K562 (cell line): Measurements from ENCODE around the gene PTPRG. TPM values are rescaled to one million over a fixed set of nuclear protein-coding genes. Genes with fewer than 3 reads are reported as not detected.
A peak's percentile ranks its signal among the peaks of the same experiment; 100 is the strongest.

Experiments used
- ATAC-seq: fragments of 200-7000 bp; cut with Tn5 transposase; 3 replicates; pipeline ENCODE4 v1.9.1; 2020; ENCODE audit warnings: moderate library complexity
- BruUV-seq: library from RNA; stranded (reverse); fragments of 400-500 nt; replicated peaks from 2 replicates; lab custom pipeline; 2021; lab: Mats Ljungman, UMichigan
- CTCF ChIA-PET: fragments of 300-600 bp; formaldehyde crosslinking; extraction: SDS; loops from one replicate; lab custom pipeline; 2021; ENCODE audit warnings: low intra/inter-chr PET ratio; lab: Yijun Ruan, JAX
- POLR2A ChIA-PET: fragments of 300-600, 350-650 bp; sonication (Branson Sonifier 250); formaldehyde crosslinking; extraction: SDS; loops from one replicate; lab custom pipeline; 2021; ENCODE audit warnings: antibody characterized with exemption, inconsistent platforms; lab: Yijun Ruan, JAX
- DNase-seq, 4 experiments: peaks; one replicate each; pipeline versions ENCODE4 v3.0.0 to v3.0.0-alpha.2; 2011 to 2018; ENCODE audit warnings: low spot score in 3 of 4, mixed read lengths in 3 of 4; ENCODE audit errors: extremely low read depth in 1 of 4
- FAIRE-seq: peaks from 2 replicates; lab custom pipeline; 2011; peaks lifted over from hg19 to GRCh38; lab: Jason Lieb, UNC
- H2AFZ ChIP-seq: 2 replicates; pipeline ENCODE4 v1.6.0; 2011; ENCODE audit warnings: low read depth, low read length, control low read depth, inconsistent platforms
- H3K27ac ChIP-seq: fragments of 200-600 bp; 3 replicates; pipeline ENCODE4 v1.8.0; 2011; ENCODE audit warnings: low read depth, mild to moderate bottlenecking, control low read depth, inconsistent platforms, low read length, moderate library complexity, mixed read lengths; ENCODE audit errors: extremely low read depth
- H3K27me3 ChIP-seq, 2 experiments: fragments of 300-600 bp in 1 of 2; 2 replicates in 1 of 2; 3 replicates in 1 of 2; pipeline versions ENCODE4 v1.6.0 to v1.8.0; 2011; ENCODE audit warnings: inconsistent platforms in 2 of 2, low read length in 2 of 2, mild to moderate bottlenecking in 1 of 2, mixed read lengths in 1 of 2, moderate library complexity in 1 of 2; ENCODE audit not compliant: control insufficient read depth in 2 of 2, insufficient read depth in 2 of 2
- H3K36me3 ChIP-seq: fragments of 300-600 bp; 3 replicates; pipeline ENCODE4 v1.8.0; 2011; ENCODE audit warnings: mild to moderate bottlenecking, low read length, inconsistent platforms; ENCODE audit not compliant: control insufficient read depth, insufficient read depth
- H3K4me1 ChIP-seq, 2 experiments: fragments of 200-600 bp in 1 of 2; replicated peaks in 1 of 2; 2 replicates in 1 of 2; 3 replicates in 1 of 2; pipeline versions ENCODE4 v1.5.1 to v1.8.0; 2011; ENCODE audit warnings: inconsistent platforms in 2 of 2, low read length in 2 of 2, mild to moderate bottlenecking in 1 of 2, mixed read lengths in 1 of 2, moderate library complexity in 1 of 2; ENCODE audit not compliant: control insufficient read depth in 2 of 2, insufficient read depth in 2 of 2
- H3K4me2 ChIP-seq: 2 replicates; pipeline ENCODE4 v1.6.1; 2011; ENCODE audit warnings: low read length, control low read depth, inconsistent platforms, mixed read lengths; ENCODE audit not compliant: insufficient read depth
- H3K4me3 ChIP-seq: fragments of 200-600 bp; sonication (generic), shearing (Covaris generic); 2 replicates; pipeline ENCODE4 v1.5.1; 2016; ENCODE audit warnings: control low read depth, inconsistent platforms
- H3K79me2 ChIP-seq: fragments of 200-600 bp; 3 replicates; pipeline ENCODE4 v1.8.0; 2011; ENCODE audit warnings: low read length, inconsistent platforms; ENCODE audit not compliant: control insufficient read depth, insufficient read depth
- H3K9ac ChIP-seq, 2 experiments: 2 replicates each; pipeline versions ENCODE4 v1.6.0 to v1.6.1; 2011; ENCODE audit warnings: low read depth in 2 of 2, low read length in 2 of 2, control low read depth in 1 of 2, inconsistent platforms in 1 of 2, mild to moderate bottlenecking in 1 of 2, mixed read lengths in 1 of 2; ENCODE audit not compliant: insufficient read depth in 1 of 2
- H3K9me1 ChIP-seq: one replicate; pipeline ENCODE4 v1.6.0; 2011; ENCODE audit warnings: inconsistent platforms, mild to moderate bottlenecking, low read length, moderate library complexity; ENCODE audit not compliant: control insufficient read depth, insufficient read depth
- H3K9me3 ChIP-seq: replicated peaks from 2 replicates; pipeline ENCODE4 v1.5.1; 2011; ENCODE audit warnings: low read depth, low read length, inconsistent platforms; ENCODE audit not compliant: control insufficient read depth, insufficient read depth
- H4K20me1 ChIP-seq: replicated peaks from 2 replicates; pipeline ENCODE4 v1.6.1; 2011; ENCODE audit warnings: low read length, inconsistent platforms, mixed read lengths; ENCODE audit not compliant: control insufficient read depth, insufficient read depth
- ETS2 ChIP-seq: IDR thresholded peaks from 2 replicates; pipeline ENCODE4 v1.6.1; 2016; ENCODE audit warnings: borderline replicate concordance, missing genetic modification characterization, mild to moderate bottlenecking, moderate library complexity, missing compliant biosample characterization; ENCODE audit not compliant: poor library complexity, severe bottlenecking
- RFX1 ChIP-seq: fragments of 450-650 bp; IDR thresholded peaks from 2 replicates; pipeline ENCODE4 v1.6.1; 2016; ENCODE audit warnings: mild to moderate bottlenecking, moderate library complexity
- WGBS: fragments of 100-300 bp; shearing (Covaris generic); methylation state at CpG from one replicate; pipeline ENCODE4 v1.1.6; 2016; ENCODE audit warnings: low coverage, mixed read lengths; ENCODE audit not compliant: insufficient coverage; ENCODE audit errors: missing lambda C conversion rate; 5-methylcytosine and 5-hydroxymethylcytosine counted together
- in situ Hi-C: fragments of 300-500 bp; cut with MboI; formaldehyde crosslinking; loops from 4 replicates; pipeline ENCODE4 v1.15.0; 2018; ENCODE audit warnings: inconsistent platforms, mixed read lengths
- intact Hi-C: fragments of 100-400 bp; cut with micrococcal nuclease; formaldehyde crosslinking; loops from 2 replicates; pipeline ENCODE4 v1.14.2; 2022
- polyA plus RNA-seq, 8 experiments: library from polyadenylated mRNA; depleted of rRNA in 4 of 8; stranded (reverse) in 5 of 8; unstranded in 3 of 8; fragments of >200 nt; fragmentation: Nextera tagmentation in 2 of 8; fragmentation: Illumina TruSeq in 1 of 8; extraction: Ambion mirVana in 2 of 8; extraction: Trizol in 1 of 8; gene quantifications; 2 replicates each; pipeline versions ENCODE4 v1.2.1 to v1.2.3, GENCODE V29; 2011 to 2014; ENCODE audit warnings: inconsistent platforms in 1 of 8, missing spikeins in 1 of 8
- total RNA-seq, 7 experiments: library from RNA; depleted of rRNA in 6 of 7; stranded (reverse); fragments of >200 nt in 6 of 7; fragmentation: Illumina TruSeq in 2 of 7; extraction: Trizol in 2 of 7; gene quantifications; 2 replicates each; pipeline versions ENCODE4 v1.2.1 to v1.2.3, GENCODE V29; 2011 to 2021; ENCODE audit warnings: low replicate concordance in 1 of 7
- TF ChIP-seq, protein P1 (sequence below), 3 experiments: fragments of 200-800 bp in 1 of 3; fragments of 250-450 bp in 1 of 3; fragments of 450-650 bp in 1 of 3; sonication (Bioruptor Pico) in 1 of 3; sonication (Bioruptor generic) in 1 of 3; formaldehyde crosslinking in 1 of 3; IDR thresholded peaks; 2 replicates each; pipeline versions ENCODE4 v1.6.1 to v1.8.0; 2016 to 2022; ENCODE audit warnings: mild to moderate bottlenecking in 2 of 3, missing genetic modification characterization in 2 of 3, missing compliant biosample characterization in 1 of 3, moderate library complexity in 1 of 3

PTPRG gene
- total and polyA plus RNA-seq, 9 of the 15 experiments (the other 6 are each of a cell fraction or from before 2014, with no cell fraction given): 0.16 TPM; not detected in 8

DNA sequence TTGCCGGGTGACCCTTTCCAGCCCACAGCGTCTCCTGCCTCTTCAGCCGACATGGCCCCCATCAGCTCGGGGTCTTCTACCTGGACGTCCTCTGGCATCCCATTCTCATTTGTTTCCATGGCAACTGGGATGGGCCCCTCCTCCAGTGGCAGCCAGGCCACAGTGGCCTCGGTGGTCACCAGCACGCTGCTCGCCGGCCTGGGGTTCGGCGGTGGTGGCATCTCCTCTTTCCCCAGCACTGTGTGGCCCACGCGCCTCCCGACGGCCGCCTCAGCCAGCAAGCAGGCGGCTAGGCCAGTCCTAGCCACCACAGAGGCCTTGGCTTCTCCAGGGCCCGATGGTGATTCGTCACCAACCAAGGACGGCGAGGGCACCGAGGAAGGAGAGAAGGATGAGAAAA is 641.8 kb downstream of the PTPRG start:
- no peaks in the 10 kb centered on the region; a peak in 1 of 5 replicates for H3K4me1 ChIP-seq
- BruUV-seq: no TSS peak
- H3K79me2 ChIP-seq: no peaks in the 10 kb centered on the region
- no peak for ATAC-seq
- no peaks in the 10 kb centered on the region for H3K9me1 ChIP-seq
- no peak overlapping the region for H3K27ac ChIP-seq
- TF ChIP-seq, protein P1, sequence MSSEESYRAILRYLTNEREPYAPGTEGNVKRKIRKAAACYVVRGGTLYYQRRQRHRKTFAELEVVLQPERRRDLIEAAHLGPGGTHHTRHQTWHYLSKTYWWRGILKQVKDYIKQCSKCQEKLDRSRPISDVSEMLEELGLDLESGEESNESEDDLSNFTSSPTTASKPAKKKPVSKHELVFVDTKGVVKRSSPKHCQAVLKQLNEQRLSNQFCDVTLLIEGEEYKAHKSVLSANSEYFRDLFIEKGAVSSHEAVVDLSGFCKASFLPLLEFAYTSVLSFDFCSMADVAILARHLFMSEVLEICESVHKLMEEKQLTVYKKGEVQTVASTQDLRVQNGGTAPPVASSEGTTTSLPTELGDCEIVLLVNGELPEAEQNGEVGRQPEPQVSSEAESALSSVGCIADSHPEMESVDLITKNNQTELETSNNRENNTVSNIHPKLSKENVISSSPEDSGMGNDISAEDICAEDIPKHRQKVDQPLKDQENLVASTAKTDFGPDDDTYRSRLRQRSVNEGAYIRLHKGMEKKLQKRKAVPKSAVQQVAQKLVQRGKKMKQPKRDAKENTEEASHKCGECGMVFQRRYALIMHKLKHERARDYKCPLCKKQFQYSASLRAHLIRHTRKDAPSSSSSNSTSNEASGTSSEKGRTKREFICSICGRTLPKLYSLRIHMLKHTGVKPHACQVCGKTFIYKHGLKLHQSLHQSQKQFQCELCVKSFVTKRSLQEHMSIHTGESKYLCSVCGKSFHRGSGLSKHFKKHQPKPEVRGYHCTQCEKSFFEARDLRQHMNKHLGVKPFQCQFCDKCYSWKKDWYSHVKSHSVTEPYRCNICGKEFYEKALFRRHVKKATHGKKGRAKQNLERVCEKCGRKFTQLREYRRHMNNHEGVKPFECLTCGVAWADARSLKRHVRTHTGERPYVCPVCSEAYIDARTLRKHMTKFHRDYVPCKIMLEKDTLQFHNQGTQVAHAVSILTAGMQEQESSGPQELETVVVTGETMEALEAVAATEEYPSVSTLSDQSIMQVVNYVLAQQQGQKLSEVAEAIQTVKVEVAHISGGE (CRISPR knock-in tag; IDR thresholded peaks at IDR 0.05): peak in 1 of 3 experiments; percentile 41; a peak in 1 of 6 replicates
- TF ChIP-seq ETS2 (tag): no peak
- peak; percentile 24; the same call in 1 of the 2 replicates for TF ChIP-seq RFX1
- H3K4me2 ChIP-seq: no peak overlapping the region
- intact Hi-C loops (no loop called here), in situ Hi-C loops (loop anchor here (10.0 kb wide), 1 partner anchor 362 kb away; no protein-coding TSS in a partner anchor)
- no peaks in the 10 kb centered on the region for H3K9me3 ChIP-seq
- H3K9ac ChIP-seq: no peak overlapping the region
- CTCF ChIA-PET: no interaction called here
- POLR2A ChIA-PET: no interaction called here
- H3K4me3 ChIP-seq: no peak overlapping the region
- no peak for DNase-seq
- WGBS: 0% methylated on average over 5 of the region's 22 CpGs
- no peak for FAIRE-seq
- H3K27me3 ChIP-seq: peaks cover 0 to 8% of the 10 kb centered on the region in 2 experiments; a peak in 1 of 5 replicates
- no peaks in the 10 kb centered on the region for H4K20me1 ChIP-seq
- H2AFZ ChIP-seq: no peak overlapping the region
- no peaks in the 10 kb centered on the region for H3K36me3 ChIP-seq
